H1 (cell line): ENCODE results near the gene ADGRV1. TPM values are rescaled to one million over a fixed set of nuclear protein-coding genes. Genes with fewer than 3 reads are reported as not detected.

Experiments used
- CTCF ChIA-PET: fragments of 300-600 bp; sonication (Branson Sonifier 250); formaldehyde crosslinking; loops from one replicate; lab custom pipeline; 2021; ENCODE audit not compliant: partially characterized antibody; lab: Charles Lee
- POLR2A ChIA-PET: fragments of 300-600 bp; sonication (Branson Sonifier 250); formaldehyde crosslinking; loops from one replicate; lab custom pipeline; 2021; ENCODE audit warnings: inconsistent platforms; ENCODE audit not compliant: partially characterized antibody; lab: Charles Lee
- DNase-seq, 2 experiments: peaks; one replicate each; pipeline versions ENCODE4 v3.0.0 to v3.0.0-alpha.2; 2010 to 2022; ENCODE audit warnings: low spot score in 2 of 2, low read depth in 1 of 2, mixed read lengths in 1 of 2
- FAIRE-seq: peaks from 2 replicates; lab custom pipeline; 2011; peaks lifted over from hg19 to GRCh38; lab: Jason Lieb, UNC
- H2AFZ ChIP-seq: 2 replicates; pipeline ENCODE4 v1.8.1; 2012; ENCODE audit warnings: low read length, inconsistent platforms
- H2AK5ac ChIP-seq: 2 replicates; pipeline ENCODE4 v1.6.1; 2013; ENCODE audit warnings: low read depth, low read length
- H2BK120ac ChIP-seq: replicated peaks from 2 replicates; pipeline ENCODE3; 2013; ENCODE audit warnings: low read depth, low read length, inconsistent platforms
- H2BK12ac ChIP-seq: 2 replicates; pipeline ENCODE4 v1.6.1; 2013; ENCODE audit warnings: low read depth, low read length
- H2BK15ac ChIP-seq: 2 replicates; pipeline ENCODE4 v1.6.1; 2013; ENCODE audit warnings: low read length
- H2BK20ac ChIP-seq: 2 replicates; pipeline ENCODE4 v1.6.1; 2013; ENCODE audit warnings: low read length
- H2BK5ac ChIP-seq: 2 replicates; pipeline ENCODE4 v1.6.1; 2013; ENCODE audit warnings: low read depth, low read length
- H3K14ac ChIP-seq: 2 replicates; pipeline ENCODE4 v1.6.1; 2013; ENCODE audit warnings: inconsistent platforms; ENCODE audit not compliant: insufficient read length
- H3K18ac ChIP-seq: 2 replicates; pipeline ENCODE4 v1.6.1; 2013; ENCODE audit warnings: low read length; ENCODE audit errors: extremely low read depth
- H3K23ac ChIP-seq: 2 replicates; pipeline ENCODE4 v1.6.1; 2013; ENCODE audit warnings: inconsistent platforms; ENCODE audit not compliant: insufficient read length
- H3K23me2 ChIP-seq: 2 replicates; pipeline ENCODE4 v1.6.1; 2013; ENCODE audit warnings: low read depth, low read length
- H3K27ac ChIP-seq: 2 replicates; pipeline ENCODE4 v1.6.1; 2011; ENCODE audit warnings: low read depth, low read length, inconsistent platforms
- H3K27me3 ChIP-seq, 4 experiments: replicated peaks in 1 of 4; 1 replicate in 1 of 4; 2 replicates in 3 of 4; pipeline versions ENCODE4 v1.6.1 to v1.8.1; 2011 to 2013; ENCODE audit warnings: low read length in 3 of 4, mild to moderate bottlenecking in 3 of 4, inconsistent platforms in 2 of 4, mixed read lengths in 2 of 4, moderate library complexity in 1 of 4; ENCODE audit not compliant: control insufficient read depth in 3 of 4, insufficient read depth in 3 of 4; ENCODE audit errors: extremely low read depth in 1 of 4
- H3K36me3 ChIP-seq, 4 experiments: 2 replicates each; pipeline versions ENCODE4 v1.6.1 to v1.8.1; 2011 to 2013; ENCODE audit warnings: mild to moderate bottlenecking in 4 of 4, low read length in 3 of 4, moderate library complexity in 2 of 4, control low read depth in 1 of 4, inconsistent platforms in 1 of 4; ENCODE audit not compliant: insufficient read depth in 4 of 4, control insufficient read depth in 2 of 4
- H3K4ac ChIP-seq: replicated peaks from 2 replicates; pipeline ENCODE3; 2013; ENCODE audit warnings: low read length, low read depth, mixed read lengths, inconsistent platforms; ENCODE audit not compliant: insufficient read length
- H3K4me1 ChIP-seq, 4 experiments: replicated peaks in 1 of 4; 1 replicate in 1 of 4; 2 replicates in 3 of 4; pipeline versions ENCODE4 v1.6.1 to v1.8.1; 2011 to 2013; ENCODE audit warnings: low read length in 3 of 4, inconsistent platforms in 2 of 4, mixed read lengths in 1 of 4; ENCODE audit not compliant: insufficient read depth in 4 of 4, control insufficient read depth in 3 of 4
- H3K4me2 ChIP-seq, 2 experiments: 2 replicates each; pipeline versions ENCODE4 v1.6.1 to v1.8.1; 2011 to 2013; ENCODE audit warnings: low read depth in 2 of 2, low read length in 2 of 2, control low read depth in 1 of 2, inconsistent platforms in 1 of 2, mild to moderate bottlenecking in 1 of 2; ENCODE audit not compliant: insufficient read depth in 1 of 2
- H3K4me3 ChIP-seq, 4 experiments: fragments of 200-600, 300-600 bp in 1 of 4; sonication (generic), shearing (Covaris generic), sonication (Bioruptor Twin) in 1 of 4; 2 replicates each; pipeline versions ENCODE4 v1.5.1 to v1.8.1; 2011 to 2016; ENCODE audit warnings: low read length in 4 of 4, low read depth in 3 of 4, control low read depth in 2 of 4, inconsistent platforms in 2 of 4, mild to moderate bottlenecking in 2 of 4, mixed read lengths in 1 of 4, moderate library complexity in 1 of 4; ENCODE audit not compliant: insufficient read depth in 2 of 4; ENCODE audit errors: extremely low read depth in 1 of 4
- H3K56ac ChIP-seq: replicated peaks from 2 replicates; pipeline ENCODE3; 2013; ENCODE audit warnings: low read depth, mild to moderate bottlenecking, mixed read lengths, low read length, inconsistent platforms; ENCODE audit not compliant: insufficient read length
- H3K79me1 ChIP-seq: 2 replicates; pipeline ENCODE4 v1.6.1; 2013; ENCODE audit warnings: low read depth, low read length, control low read depth
- H3K79me2 ChIP-seq, 2 experiments: 2 replicates each; pipeline versions ENCODE4 v1.6.1 to v1.8.1; 2012 to 2013; ENCODE audit warnings: low read length in 2 of 2, mild to moderate bottlenecking in 2 of 2, inconsistent platforms in 1 of 2; ENCODE audit not compliant: insufficient read depth in 2 of 2, control insufficient read depth in 1 of 2
- H3K9ac ChIP-seq, 4 experiments: replicated peaks in 1 of 4; 1 replicate in 1 of 4; 2 replicates in 3 of 4; pipeline versions ENCODE4 v1.6.1 to v1.8.1; 2011 to 2013; ENCODE audit warnings: low read depth in 3 of 4, low read length in 3 of 4, control low read depth in 2 of 4, mild to moderate bottlenecking in 2 of 4, moderate library complexity in 2 of 4, inconsistent platforms in 1 of 4; ENCODE audit errors: extremely low read depth in 1 of 4
- H3K9me3 ChIP-seq, 2 experiments: 2 replicates each; pipeline versions ENCODE4 v1.6.1 to v1.8.1; 2012 to 2013; ENCODE audit warnings: mild to moderate bottlenecking in 2 of 2, moderate library complexity in 2 of 2, control low read depth in 1 of 2, inconsistent platforms in 1 of 2, low read depth in 1 of 2, low read length in 1 of 2, mixed read lengths in 1 of 2; ENCODE audit not compliant: insufficient read depth in 2 of 2
- H4K20me1 ChIP-seq, 2 experiments: replicated peaks in 1 of 2; 2 replicates each; pipeline versions ENCODE3 to v1.8.1; 2011 to 2013; ENCODE audit warnings: inconsistent platforms in 2 of 2, low read length in 2 of 2, mild to moderate bottlenecking in 1 of 2; ENCODE audit not compliant: insufficient read depth in 2 of 2, control insufficient read depth in 1 of 2
- H4K5ac ChIP-seq: 2 replicates; pipeline ENCODE4 v1.6.1; 2013; ENCODE audit warnings: low read length, low read depth, mixed read lengths, inconsistent platforms; ENCODE audit not compliant: insufficient read length
- H4K8ac ChIP-seq: 2 replicates; pipeline ENCODE4 v1.8.0; 2013; ENCODE audit warnings: mild to moderate bottlenecking, moderate library complexity, low read length, inconsistent platforms; ENCODE audit not compliant: insufficient read depth; ENCODE audit errors: extremely low read depth
- H4K91ac ChIP-seq: replicated peaks from 2 replicates; pipeline ENCODE3; 2013; ENCODE audit warnings: low read length, mixed read lengths, inconsistent platforms; ENCODE audit not compliant: insufficient read length
- CREB1 ChIP-seq: IDR thresholded peaks from 2 replicates; pipeline ENCODE4 v1.6.1; 2012; ENCODE audit warnings: inconsistent platforms
- CTCF ChIP-seq, 3 experiments: IDR thresholded peaks; 1 replicate in 2 of 3; 2 replicates in 1 of 3; pipeline versions ENCODE4 v1.5.1 to v1.6.1; 2011; ENCODE audit warnings: low read length in 3 of 3, mild to moderate bottlenecking in 3 of 3, inconsistent platforms in 2 of 3, low read depth in 1 of 3, moderate library complexity in 1 of 3; ENCODE audit not compliant: insufficient read depth in 1 of 3; ENCODE audit errors: control extremely low read depth in 1 of 3
- NANOG ChIP-seq: IDR thresholded peaks from 2 replicates; pipeline ENCODE4 v1.6.1; 2011; ENCODE audit warnings: low read length, low read depth, mild to moderate bottlenecking, inconsistent platforms; ENCODE audit not compliant: insufficient read depth, poor library complexity, severe bottlenecking
- RNF2 ChIP-seq: fragments of 200-900, 300-1000 bp; sonication (generic); IDR thresholded peaks from 2 replicates; pipeline ENCODE4 v1.7.1; 2016; ENCODE audit warnings: borderline replicate concordance, low read depth, mild to moderate bottlenecking, antibody characterized with exemption, low read length; ENCODE audit not compliant: poor library complexity, severe bottlenecking; ENCODE audit errors: missing control alignments
- USF2 ChIP-seq: IDR thresholded peaks from 2 replicates; pipeline ENCODE4 v1.6.1; 2011; ENCODE audit warnings: low read length, improper control_type of control experiment
- WGBS, 2 experiments: shearing (Covaris generic) in 1 of 2; methylation state at CpG; one replicate each; pipeline versions ENCODE4 v1.1.6 to v1.1.7; 2013 to 2015; ENCODE audit warnings: low lambda C conversion rate in 2 of 2, mixed read lengths in 2 of 2, inconsistent platforms in 1 of 2, low coverage in 1 of 2, missing lambda C conversion rate in 1 of 2; ENCODE audit not compliant: insufficient replicate concordance in 2 of 2, insufficient coverage in 1 of 2, insufficient read length in 1 of 2; ENCODE audit errors: extremely low coverage in 1 of 2, missing lambda C conversion rate in 1 of 2; 5-methylcytosine and 5-hydroxymethylcytosine counted together
- polyA plus RNA-seq, 7 experiments: library from polyadenylated mRNA; depleted of rRNA in 3 of 7; stranded (reverse) in 5 of 7; unstranded in 2 of 7; fragments of >200 nt in 5 of 7; fragments of 200-250 nt in 2 of 7; gene quantifications; 1 replicate in 5 of 7; 2 replicates in 1 of 7; 4 replicates in 1 of 7; pipeline versions ENCODE4 v1.2.1 to v1.2.3, GENCODE V29; 2011 to 2013; ENCODE audit warnings: missing spikeins in 2 of 7, mixed read lengths in 2 of 7
- total RNA-seq: library from RNA; stranded (reverse); fragmentation: NEBNext Ultra II Directional; extraction: Animal tissue kit (Norgen Biotek cat#: 25700); gene quantifications from 2 replicates; pipeline ENCODE4 v1.2.1, GENCODE V29; 2021

Gene ADGRV1
- total and polyA plus RNA-seq, 2 of the 8 experiments (the other 6 are each of a cell fraction or from before 2014, with no cell fraction given), result 53.1 to 62.2 TPM

GRCh38 chr5:90612919-90613318 is 54.3 kb downstream of the ADGRV1 start:
- H3K4me3 ChIP-seq, result no peak overlapping the region
- no peak overlapping the region for H3K9ac ChIP-seq
- H2BK20ac ChIP-seq, result no peak overlapping the region
- CTCF ChIA-PET, result interaction anchor here (0.7 kb wide), 1 partner anchor 14 kb away, joined by 3 read pairs; no protein-coding TSS in a partner anchor
- H3K56ac ChIP-seq, result no peak overlapping the region
- no peak overlapping the region for H3K18ac ChIP-seq
- H3K79me1 ChIP-seq, result no peaks in the 10 kb centered on the region
- H3K27ac ChIP-seq, result no peak overlapping the region
- H2BK12ac ChIP-seq, result no peak overlapping the region
- FAIRE-seq, result no peak
- H3K79me2 ChIP-seq, result peaks cover 0 to 62% of the 10 kb centered on the region in 2 experiments; a peak in 2 of 4 replicates
- H2AFZ ChIP-seq, result no peak overlapping the region
- no peak overlapping the region for H2BK5ac ChIP-seq
- no peak overlapping the region for H4K5ac ChIP-seq
- no peak overlapping the region for H3K4me2 ChIP-seq
- H3K14ac ChIP-seq, result no peak overlapping the region
- H3K4ac ChIP-seq, result no peak overlapping the region
- H3K23me2 ChIP-seq, result no peaks in the 10 kb centered on the region
- no peak overlapping the region for H4K91ac ChIP-seq
- WGBS, 2 experiments, result 74% methylated on average over 1 of the region's 1 CpG; no CpG with 5 or more reads in 1 of the 2 experiments
- no peak overlapping the region for H3K23ac ChIP-seq
- POLR2A ChIA-PET, result no interaction called here
- H2BK120ac ChIP-seq, result no peak overlapping the region
- H3K9me3 ChIP-seq, result no peaks in the 10 kb centered on the region
- peaks cover 0 to 5% (median 0%) of the 10 kb centered on the region in 4 experiments; a peak in 2 of 7 replicates for H3K4me1 ChIP-seq
- H3K36me3 ChIP-seq, result peaks cover 0 to 14% (median 1%) of the 10 kb centered on the region in 4 experiments; a peak in 2 of 8 replicates
- H4K8ac ChIP-seq, result no peak overlapping the region
- H2AK5ac ChIP-seq, result no peak overlapping the region
- H4K20me1 ChIP-seq, result peaks cover 0 to 2% of the 10 kb centered on the region in 2 experiments
- H2BK15ac ChIP-seq, result no peak overlapping the region
- DNase-seq, result no peak
- no peaks in the 10 kb centered on the region for H3K27me3 ChIP-seq
- TF ChIP-seq RNF2, result no peak
- no peak for TF ChIP-seq NANOG
- no peak for TF ChIP-seq CTCF (IDR thresholded peaks at IDR 0.05; ENCODE audit: control extremely low read depth in 1 of 3, insufficient read depth in 1 of 3, low read depth in 1 of 3, low read length in 3 of 3)
- no peak for TF ChIP-seq USF2
- TF ChIP-seq CREB1, result no peak
